Bronchial epithelial cell (primary cell): ENCODE data around the gene SMIM14. TPM values are rescaled to one million over a fixed set of nuclear protein-coding genes. Genes with fewer than 3 reads are reported as not detected.

Experiments
- DNase-seq: peaks from one replicate; pipeline ENCODE4 v3.0.0-alpha.2; 2010; ENCODE audit warnings: low read depth
- FAIRE-seq: peaks from 2 replicates; lab custom pipeline; 2011; peaks lifted over from hg19 to GRCh38; lab: Jason Lieb, UNC
- H3K27me3 ChIP-seq: 2 replicates; pipeline ENCODE4 v1.5.1; 2011; ENCODE audit warnings: low read length; ENCODE audit not compliant: control insufficient read depth, insufficient read depth
- H3K36me3 ChIP-seq: 2 replicates; pipeline ENCODE4 v1.5.1; 2011; ENCODE audit warnings: low read length; ENCODE audit not compliant: control insufficient read depth, insufficient read depth
- H3K4me3 ChIP-seq: 2 replicates; pipeline ENCODE4 v1.5.1; 2011; ENCODE audit warnings: mild to moderate bottlenecking, low read depth, low read length, control low read depth
- CTCF ChIP-seq: IDR thresholded peaks from 2 replicates; pipeline ENCODE4 v1.5.1; 2011; ENCODE audit warnings: mild to moderate bottlenecking, moderate library complexity, low read length, control low read depth, inconsistent platforms; ENCODE audit not compliant: insufficient read depth, severe bottlenecking
- total RNA-seq: library from RNA; depleted of rRNA; stranded (reverse); fragments of >200 nt; gene quantifications from 2 replicates; pipeline ENCODE4 v1.2.1, GENCODE V29; 2014

Gene SMIM14
- total RNA-seq, 1 donor from 2014 or later = 21.1 TPM

GRCh38 chr4:39606747-39607146 lies 31.9 kb downstream of the SMIM14 start:
- Histone ChIP-seq H3K36me3 (peaks cover 2% of the 10 kb centered on the region), H3K27me3 (no peaks in the 10 kb centered on the region), H3K4me3 (no peak overlapping the region)
- no peak for FAIRE-seq
- no peak for DNase-seq
- no peak for TF ChIP-seq CTCF

DNA sequence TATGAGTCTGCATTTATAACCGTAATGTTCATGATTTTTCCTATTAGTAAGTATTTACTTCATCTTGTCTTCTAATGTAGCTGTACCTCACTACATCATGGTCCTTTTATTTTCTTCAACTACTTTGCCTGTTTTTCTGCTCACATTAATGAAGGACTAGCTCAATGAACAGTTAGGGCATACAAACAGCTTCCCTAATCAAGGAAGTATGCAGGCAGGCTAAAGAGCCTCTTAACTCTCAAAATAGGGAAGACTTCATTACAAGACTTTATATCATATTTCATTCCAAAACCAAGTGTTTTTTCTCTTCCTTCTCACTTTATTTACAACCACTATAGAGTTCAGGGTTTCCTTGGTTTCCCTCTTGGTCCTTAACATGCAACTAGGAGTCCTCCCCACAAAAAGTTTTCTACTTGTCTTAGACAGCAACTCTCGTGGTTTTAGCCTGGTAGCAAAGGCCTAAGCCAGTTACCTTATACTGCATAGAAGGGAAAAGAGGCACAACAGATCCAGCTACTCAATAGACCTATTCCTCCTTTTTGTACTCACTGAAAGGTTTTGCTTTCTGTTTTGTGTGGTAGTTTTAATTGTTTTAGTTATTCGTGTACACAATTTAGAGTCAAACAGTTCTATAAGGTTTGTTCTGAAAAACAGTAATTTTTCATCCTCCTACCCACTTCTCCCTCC lies 40.8 kb downstream of the SMIM14 start:
- FAIRE-seq (no peak), DNase-seq (no peak)
- Histone ChIP-seq H3K36me3 (no peaks in the 10 kb centered on the region), H3K4me3 (no peak overlapping the region), H3K27me3 (no peaks in the 10 kb centered on the region)
- no peak for TF ChIP-seq CTCF

- no peak for TF ChIP-seq CTCF
- FAIRE-seq (no peak), DNase-seq (no peak)
- H3K27me3 ChIP-seq = no peaks in the 10 kb centered on the region
- H3K36me3 ChIP-seq = no peaks in the 10 kb centered on the region
- no peak overlapping the region for H3K4me3 ChIP-seq
Observed at GRCh38 chr4:39596971-39597370, 41.7 kb downstream of the SMIM14 start.

- no peak for FAIRE-seq
Observed at GRCh38 chr4:39591290-39591689, 47.4 kb downstream of the SMIM14 start.

GRCh38 chr4:39587881-39588280 lies 50.8 kb downstream of the SMIM14 start:
- DNase-seq (peak; percentile 35), FAIRE-seq (no peak)
- H3K36me3 ChIP-seq = no peaks in the 10 kb centered on the region
- no peak overlapping the region for H3K4me3 ChIP-seq
- TF ChIP-seq CTCF = no peak
- no peaks in the 10 kb centered on the region for H3K27me3 ChIP-seq

More at GRCh38 chr4:39591290-39591689, 47.4 kb downstream of the SMIM14 start:
- TF ChIP-seq CTCF = peak; percentile 53
- Histone ChIP-seq H3K36me3 (no peaks in the 10 kb centered on the region), H3K4me3 (no peak overlapping the region), H3K27me3 (no peaks in the 10 kb centered on the region)
- peak; percentile 73 for DNase-seq

DNA sequence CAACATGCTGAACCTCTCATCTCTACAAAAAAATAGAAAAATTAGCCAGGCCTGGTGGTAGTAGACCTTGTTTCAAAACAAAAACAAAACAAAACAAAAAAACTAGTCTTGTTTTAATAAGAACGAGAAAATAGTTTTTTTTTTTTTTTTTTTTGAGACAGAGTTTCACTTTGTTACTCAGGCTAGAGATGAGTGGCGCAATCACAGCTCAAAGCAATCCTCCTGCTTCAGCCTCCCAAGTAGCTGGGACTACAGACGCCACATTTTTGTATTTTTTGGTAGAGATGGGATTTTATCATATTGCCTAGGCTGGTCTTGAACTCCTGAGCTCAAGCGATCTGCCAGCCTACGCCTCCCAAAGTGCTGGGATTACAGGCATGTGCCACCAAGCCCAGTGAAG lies 63.7 kb downstream of the SMIM14 start:
- FAIRE-seq (no peak), DNase-seq (no peak)
- H3K36me3 ChIP-seq = no peaks in the 10 kb centered on the region
- no peak overlapping the region for H3K4me3 ChIP-seq
- TF ChIP-seq CTCF = no peak
- no peaks in the 10 kb centered on the region for H3K27me3 ChIP-seq
